ENCODE measurements around the gene MRTFB. TPM values are rescaled to one million over a fixed set of nuclear protein-coding genes. Genes with fewer than 3 reads are reported as not detected.
"Not testable (repeated sequence)": the region's sequence is repeated elsewhere in the genome, so short reads cannot be mapped to it uniquely, and the experiment has no call there.

Gene MRTFB
- total and polyA plus RNA-seq, 5 donors: 12.9 to 61.8 (median 44.8) TPM

DNA sequence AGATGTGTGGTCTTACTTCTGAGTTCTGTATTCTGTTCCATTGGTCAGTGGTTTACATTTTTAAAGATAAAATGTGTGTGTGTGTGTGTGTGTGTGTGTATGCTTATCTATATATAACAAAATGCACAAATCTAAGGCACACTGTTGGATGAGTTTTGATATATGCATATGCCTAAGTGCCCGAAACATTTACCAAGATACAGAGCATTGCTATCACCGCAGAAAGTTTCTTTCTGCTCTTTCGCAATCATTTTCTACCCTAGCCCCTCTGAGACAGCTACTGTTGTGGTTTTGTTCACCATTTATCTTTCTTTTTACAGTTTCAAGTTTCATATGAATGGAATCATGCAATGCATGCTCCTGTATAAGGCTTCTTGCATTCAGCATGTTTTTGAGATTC is 97.0 kb downstream of the MRTFB start:
- intact Hi-C loops (cut with DNase I): no loop called here
- no peak for ATAC-seq
- no peak for DNase-seq
- Histone ChIP-seq H3K9me3 (ENCODE audit: control insufficient read depth, low read length) (no peaks in the 10 kb centered on the region), H3K27me3 (ENCODE audit: control insufficient read depth, insufficient read depth) (no peaks in the 10 kb centered on the region), H3K4me1 (ENCODE audit: control insufficient read depth, insufficient read depth, low read length) (no peaks in the 10 kb centered on the region), H3K27ac (ENCODE audit: low read length) (no peak overlapping the region), H3K4me3 (ENCODE audit: low read length) (no peak overlapping the region)
- WGBS: 87% methylated on average over 3 of the region's 3 CpGs

DNA sequence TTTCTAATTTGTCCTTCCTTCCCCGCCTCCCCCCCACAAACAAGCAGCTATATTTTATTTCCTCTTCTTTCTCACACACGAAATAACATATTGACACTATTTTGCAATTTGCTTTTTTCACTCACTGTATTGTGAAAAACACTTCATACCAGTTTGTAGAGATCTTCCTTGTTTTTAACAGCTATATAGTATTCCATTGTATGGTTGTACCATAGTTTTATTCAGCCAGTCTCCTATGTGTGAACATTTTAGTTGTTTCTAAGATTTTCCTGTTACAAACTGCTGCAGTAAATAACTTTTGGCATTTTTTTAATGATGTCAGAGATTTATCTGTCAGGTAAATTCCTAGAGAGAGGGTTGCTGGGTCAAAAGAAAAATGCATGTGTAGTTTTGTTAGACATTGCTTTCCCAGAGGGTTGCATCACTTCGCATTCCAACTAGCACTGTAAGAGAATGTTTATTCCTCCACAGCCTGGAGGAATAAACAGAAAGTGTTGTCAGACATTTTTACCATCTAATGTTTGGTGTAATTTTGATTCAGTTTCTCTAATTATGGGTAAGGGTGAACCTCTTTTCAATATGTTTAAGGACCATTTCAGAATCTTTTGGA is 101.2 kb downstream of the MRTFB start:
- Histone ChIP-seq H3K4me1 (ENCODE audit: control insufficient read depth, insufficient read depth, low read length) (no peaks in the 10 kb centered on the region), H3K27me3 (ENCODE audit: control insufficient read depth, insufficient read depth) (no peaks in the 10 kb centered on the region), H3K4me3 (ENCODE audit: low read length) (no peak overlapping the region), H3K9me3 (ENCODE audit: control insufficient read depth, low read length) (no peaks in the 10 kb centered on the region), H3K27ac (ENCODE audit: low read length) (no peak overlapping the region)
- ATAC-seq (no peak), DNase-seq (no peak)
- intact Hi-C loops (cut with DNase I): no loop called here
- 94% methylated on average over 3 of the region's 3 CpGs for WGBS

DNA sequence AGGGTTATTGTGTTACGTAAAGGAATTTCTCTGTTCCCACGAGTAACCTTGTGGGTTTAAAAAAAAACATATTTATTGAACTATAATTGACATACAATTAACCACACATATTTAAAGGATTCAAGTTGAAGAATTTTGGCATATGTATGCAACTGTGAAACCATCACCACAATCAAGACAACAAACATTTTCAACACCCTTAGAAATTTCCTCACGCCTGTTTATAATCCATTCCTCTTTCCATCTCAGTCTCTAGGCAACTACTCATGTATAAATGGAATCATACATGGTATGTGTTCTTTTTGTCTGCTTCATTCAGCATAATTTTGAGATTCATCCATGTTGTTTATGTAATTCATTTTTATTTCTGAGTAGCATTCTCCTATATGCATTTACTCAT is 104.0 kb downstream of the MRTFB start:
- no peak for DNase-seq
- H3K4me3 ChIP-seq (ENCODE audit: low read length): no peak overlapping the region
- no peaks in the 10 kb centered on the region for H3K27me3 ChIP-seq (ENCODE audit: control insufficient read depth, insufficient read depth)
- WGBS: 92% methylated on average over 3 of the region's 3 CpGs
- H3K4me1 ChIP-seq (ENCODE audit: control insufficient read depth, insufficient read depth, low read length): no peaks in the 10 kb centered on the region
- intact Hi-C loops (cut with DNase I): no loop called here
- ATAC-seq: no peak
- H3K9me3 ChIP-seq (ENCODE audit: control insufficient read depth, low read length): no peaks in the 10 kb centered on the region
- H3K27ac ChIP-seq (ENCODE audit: low read length): no peak overlapping the region

DNA sequence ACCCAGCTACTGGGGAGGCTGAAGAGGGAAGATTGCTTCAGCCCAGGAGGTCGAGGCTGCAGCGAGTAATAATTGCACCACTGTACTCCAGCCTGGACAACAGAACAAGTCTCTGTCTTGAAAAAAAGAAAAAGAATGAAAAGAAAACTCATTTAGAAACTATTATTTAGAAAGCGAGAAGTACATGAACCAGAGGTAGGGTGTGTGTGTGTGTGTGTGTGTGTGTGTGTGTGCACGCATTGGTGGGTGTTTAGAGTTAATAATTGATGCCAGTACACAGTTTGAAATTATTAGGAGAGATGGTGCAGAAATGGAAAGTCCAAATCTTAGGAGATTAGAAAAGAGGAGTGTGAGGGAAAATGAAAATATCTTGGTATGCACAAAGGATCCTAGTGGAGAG is 106.6 kb downstream of the MRTFB start:
- no peak for DNase-seq

DNA sequence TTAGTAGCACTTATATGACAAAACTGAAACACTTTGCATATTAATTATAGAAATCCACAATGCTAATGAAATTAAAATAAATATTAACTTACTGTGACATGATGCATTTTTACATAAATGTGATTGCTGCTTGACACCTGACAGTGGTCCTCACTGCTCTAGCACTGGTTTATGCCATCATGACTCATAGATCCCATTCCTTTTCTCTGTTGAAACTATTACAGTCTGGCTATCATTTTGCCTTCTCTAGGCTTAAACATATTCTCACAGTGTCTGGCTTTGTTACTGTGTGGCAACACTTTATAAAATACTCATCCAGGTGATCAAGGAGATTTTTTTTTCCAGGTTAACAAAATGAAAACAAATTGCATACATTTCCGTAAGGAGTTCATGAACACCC is 108.0 kb downstream of the MRTFB start:
- no peaks in the 10 kb centered on the region for H3K27me3 ChIP-seq (ENCODE audit: control insufficient read depth, insufficient read depth)
- H3K9me3 ChIP-seq (ENCODE audit: control insufficient read depth, low read length): no peaks in the 10 kb centered on the region
- intact Hi-C loops (cut with DNase I): no loop called here
- WGBS: 99% methylated on average over 1 of the region's 1 CpG
- no peak overlapping the region for H3K4me3 ChIP-seq (ENCODE audit: low read length)
- H3K4me1 ChIP-seq (ENCODE audit: control insufficient read depth, insufficient read depth, low read length): peaks cover 5% of the 10 kb centered on the region
- no peak overlapping the region for H3K27ac ChIP-seq (ENCODE audit: low read length)
- DNase-seq (no peak), ATAC-seq (no peak)

More for the DNA sequence above, 106.6 kb downstream of the MRTFB start:
- no peak for ATAC-seq
- Histone ChIP-seq H3K4me1 (ENCODE audit: control insufficient read depth, insufficient read depth, low read length) (peaks cover 4% of the 10 kb centered on the region), H3K27me3 (ENCODE audit: control insufficient read depth, insufficient read depth) (no peaks in the 10 kb centered on the region), H3K4me3 (ENCODE audit: low read length) (no peak overlapping the region), H3K9me3 (ENCODE audit: control insufficient read depth, low read length) (no peaks in the 10 kb centered on the region), H3K27ac (ENCODE audit: low read length) (no peak overlapping the region)
- intact Hi-C loops (cut with DNase I): no loop called here
- 96% methylated on average over 4 of the region's 4 CpGs for WGBS

DNA sequence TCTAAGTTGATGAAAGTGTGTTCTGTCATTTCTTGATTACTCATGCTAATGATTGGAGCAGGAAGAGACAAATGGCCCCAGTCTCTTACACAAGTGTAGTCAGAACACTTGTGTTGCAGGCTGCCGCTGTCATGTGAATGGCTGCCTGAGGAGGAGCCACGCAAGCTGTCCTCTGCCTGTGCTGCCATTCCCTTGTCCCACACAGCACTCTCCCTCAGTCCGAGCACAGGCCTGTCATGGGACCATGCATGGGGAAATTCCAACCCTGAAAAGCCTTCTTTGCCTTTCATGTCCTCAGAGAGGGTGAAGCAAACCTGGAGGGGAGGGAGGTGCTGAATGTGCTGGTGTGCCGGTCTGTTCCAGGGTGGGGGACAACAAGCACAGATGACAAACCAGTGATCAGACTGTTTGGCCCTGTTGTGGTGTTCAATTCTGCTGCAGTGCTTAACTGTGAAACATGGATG is 109.4 kb downstream of the MRTFB start:
- no peaks in the 10 kb centered on the region for H3K9me3 ChIP-seq (ENCODE audit: control insufficient read depth, low read length)
- peak overlapping the region; percentile 92 for H3K27ac ChIP-seq (ENCODE audit: low read length)
- H3K4me1 ChIP-seq (ENCODE audit: control insufficient read depth, insufficient read depth, low read length): peaks cover 7% of the 10 kb centered on the region
- H3K4me3 ChIP-seq (ENCODE audit: low read length): no peak overlapping the region
- 68% methylated on average over 4 of the region's 4 CpGs for WGBS
- intact Hi-C loops (cut with DNase I): loop anchor here in 2 of 4 donors (10.0 kb wide), 2 partner anchors 86 to 176 kb away; no protein-coding TSS in a partner anchor
- DNase-seq: peak in 1 of 3 donors; percentile 57
- no peaks in the 10 kb centered on the region for H3K27me3 ChIP-seq (ENCODE audit: control insufficient read depth, insufficient read depth)
- ATAC-seq: peak; percentile 57 to 79

DNA sequence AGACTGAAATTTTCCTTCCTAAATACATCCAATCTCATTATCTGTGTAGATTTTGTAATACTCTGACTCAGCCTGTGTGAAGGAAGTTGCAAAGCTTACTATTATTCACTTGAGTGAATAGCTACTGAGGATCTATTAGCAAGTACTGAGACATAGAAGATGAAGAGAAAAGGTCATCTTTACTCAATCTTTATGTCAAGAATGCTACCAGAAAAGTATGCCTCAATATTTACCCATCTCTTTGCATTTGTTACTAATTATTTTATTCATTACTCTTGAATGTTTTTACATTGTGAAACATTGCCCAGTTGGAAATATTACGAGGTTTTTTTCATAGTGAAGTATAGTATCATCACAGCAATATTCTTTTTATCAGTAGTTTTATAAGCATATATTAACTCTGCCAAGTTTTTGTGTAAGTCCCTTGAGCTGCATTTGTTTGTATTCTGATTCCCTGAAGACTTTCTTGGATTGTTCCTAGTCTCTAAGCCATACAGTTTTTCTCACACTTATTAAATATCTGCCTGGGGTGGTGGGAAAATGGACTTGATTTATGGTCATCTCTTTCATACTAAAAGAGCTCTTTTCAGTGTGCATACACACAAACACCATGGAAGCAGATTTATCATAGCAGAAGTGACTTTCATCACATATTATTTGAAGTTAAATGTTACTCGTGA is 110.4 kb downstream of the MRTFB start:
- WGBS: 47% methylated on average over 2 of the region's 2 CpGs
- ATAC-seq (peak in 1 of 2 donors; percentile 45), DNase-seq (no peak)
- peaks cover 8% of the 10 kb centered on the region for H3K4me1 ChIP-seq (ENCODE audit: control insufficient read depth, insufficient read depth, low read length)
- H3K4me3 ChIP-seq (ENCODE audit: low read length): no peak overlapping the region
- no peaks in the 10 kb centered on the region for H3K27me3 ChIP-seq (ENCODE audit: control insufficient read depth, insufficient read depth)
- no peaks in the 10 kb centered on the region for H3K9me3 ChIP-seq (ENCODE audit: control insufficient read depth, low read length)
- intact Hi-C loops (cut with DNase I): loop anchor here in 2 of 4 donors (10.0 kb wide), 2 partner anchors 87 to 177 kb away; no protein-coding TSS in a partner anchor
- no peak overlapping the region for H3K27ac ChIP-seq (ENCODE audit: low read length)

DNA sequence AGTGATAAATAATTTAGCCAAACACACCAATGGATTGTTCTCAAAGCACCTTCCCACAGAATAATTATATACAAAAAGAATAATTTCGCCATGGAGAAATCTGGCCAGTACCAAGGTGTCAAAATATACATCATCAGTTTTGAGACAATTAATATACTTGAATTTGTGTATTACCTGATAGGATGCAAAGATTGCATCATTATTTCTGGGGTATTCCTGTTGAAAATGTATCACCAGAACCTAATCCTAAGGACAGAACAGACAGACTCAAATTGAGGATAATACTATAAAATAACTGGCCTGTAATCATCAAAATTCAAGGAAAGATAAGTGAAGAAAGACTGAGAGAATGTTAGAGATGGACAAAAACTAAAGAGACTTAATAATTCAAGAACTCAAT is 111.9 kb downstream of the MRTFB start:
- WGBS: 95% methylated on average over 1 of the region's 1 CpG
- H3K27me3 ChIP-seq (ENCODE audit: control insufficient read depth, insufficient read depth): no peaks in the 10 kb centered on the region
- H3K4me1 ChIP-seq (ENCODE audit: control insufficient read depth, insufficient read depth, low read length): peaks cover 8% of the 10 kb centered on the region
- ATAC-seq: no peak
- no peak overlapping the region for H3K27ac ChIP-seq (ENCODE audit: low read length)
- DNase-seq: no peak
- no peak overlapping the region for H3K4me3 ChIP-seq (ENCODE audit: low read length)
- H3K9me3 ChIP-seq (ENCODE audit: control insufficient read depth, low read length): no peaks in the 10 kb centered on the region
- intact Hi-C loops (cut with DNase I): loop anchor here in 2 of 4 donors (10.0 kb wide), 2 partner anchors 88 to 178 kb away; no protein-coding TSS in a partner anchor

DNA sequence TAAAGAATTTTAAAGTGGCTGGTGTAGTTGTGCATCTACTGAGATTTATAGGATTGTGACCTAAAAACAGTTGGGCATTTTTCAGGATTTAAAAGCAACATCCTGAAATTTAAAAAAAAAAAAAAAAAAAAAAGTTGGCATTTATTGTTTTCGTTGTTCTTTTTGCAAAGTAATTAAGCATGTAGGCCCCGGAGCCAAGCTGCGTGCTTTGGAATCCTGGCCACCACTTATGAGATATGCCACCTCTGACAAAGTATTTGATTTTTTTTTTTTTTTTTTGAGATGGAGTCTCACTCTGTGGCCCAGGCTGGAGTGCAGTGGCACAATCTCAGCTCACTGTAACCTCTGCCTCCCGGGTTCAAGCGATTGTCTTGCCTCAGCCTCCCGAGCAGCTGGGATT is 112.8 kb downstream of the MRTFB start:
- not testable (repeated sequence) for H3K4me3 ChIP-seq (ENCODE audit: low read length); DNase-seq; ATAC-seq; H3K27me3 ChIP-seq (ENCODE audit: control insufficient read depth, insufficient read depth); H3K4me1 ChIP-seq (ENCODE audit: control insufficient read depth, insufficient read depth, low read length); H3K9me3 ChIP-seq (ENCODE audit: control insufficient read depth, low read length); H3K27ac ChIP-seq (ENCODE audit: low read length)
- intact Hi-C loops (cut with DNase I): loop anchor here in 2 of 4 donors (10.0 kb wide), 2 partner anchors 89 to 179 kb away; no protein-coding TSS in a partner anchor
- WGBS: 78% methylated on average over 6 of the region's 6 CpGs

DNA sequence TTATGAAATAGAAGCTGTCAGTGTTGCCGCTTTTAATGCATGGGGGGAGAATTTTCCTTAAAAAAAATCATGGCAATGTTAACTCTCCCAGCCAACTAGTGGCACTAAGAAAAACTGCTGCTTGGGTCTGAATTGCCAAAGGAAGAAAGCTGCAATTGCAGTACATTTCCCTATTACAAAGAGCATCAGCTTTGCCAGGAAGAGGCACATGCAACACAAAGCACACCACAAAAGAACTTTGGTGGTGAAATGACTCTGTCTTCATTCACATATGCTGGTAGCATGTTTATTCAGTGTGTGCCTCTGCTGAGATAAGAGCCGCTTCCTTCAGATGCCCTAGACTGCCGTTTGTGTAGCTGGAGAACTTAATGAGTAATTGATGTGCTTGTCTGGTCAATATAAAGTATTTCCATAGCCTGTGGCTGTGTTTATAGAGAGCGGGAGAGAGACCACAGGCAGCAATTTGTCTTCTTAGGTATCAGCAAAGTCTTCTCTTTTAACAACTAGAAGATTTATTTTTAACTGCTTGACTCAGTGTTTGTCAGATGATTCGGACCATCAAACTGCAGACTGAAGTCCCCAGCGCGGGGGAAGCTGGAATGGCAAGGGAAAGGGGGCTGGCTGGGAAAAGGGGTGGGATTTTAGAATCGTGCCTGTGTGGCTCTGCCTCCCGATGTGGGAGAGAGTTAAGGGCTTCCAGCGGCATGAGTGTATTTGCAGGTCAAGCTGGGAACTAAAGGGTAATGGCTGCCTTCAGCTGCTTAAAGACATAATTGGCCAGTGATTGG is 115.1 kb downstream of the MRTFB start:
- peak overlapping the region; percentile 73 for H3K4me3 ChIP-seq (ENCODE audit: low read length)
- ATAC-seq: peak; percentile 77 to 82
- WGBS: 18% methylated on average over 10 of the region's 10 CpGs
- intact Hi-C loops (cut with DNase I): loop anchor here in 3 of 4 donors (5.0 to 10.0 kb wide), 4 partner anchors 91 to 181 kb away; partner anchors contain the start of gene MRTFB (in 1 of the 3)
- H3K27ac ChIP-seq (ENCODE audit: low read length): peak overlapping the region; percentile 97
- H3K4me1 ChIP-seq (ENCODE audit: control insufficient read depth, insufficient read depth, low read length): peaks cover 4% of the 10 kb centered on the region
- H3K9me3 ChIP-seq (ENCODE audit: control insufficient read depth, low read length): no peaks in the 10 kb centered on the region
- H3K27me3 ChIP-seq (ENCODE audit: control insufficient read depth, insufficient read depth): no peaks in the 10 kb centered on the region
- peak; percentile 30 to 72 (median 69) for DNase-seq

Measured in right cardiac atrium (tissue), 5 donors.